Ishikawa (cell line): ENCODE results near the gene KCNQ1.

Experiments used
- EGR1 ChIP-seq: IDR thresholded peaks from 2 replicates; pipeline ENCODE4 v1.6.1; 2012
- EP300 ChIP-seq: IDR thresholded peaks from 2 replicates; pipeline ENCODE4 v1.6.1; 2012; ENCODE audit warnings: borderline replicate concordance
- FOXM1 ChIP-seq: IDR thresholded peaks from 2 replicates; pipeline ENCODE4 v1.6.1; 2012; ENCODE audit warnings: low read depth, borderline replicate concordance
- MAX ChIP-seq: IDR thresholded peaks from 2 replicates; pipeline ENCODE4 v1.6.1; 2012
- NFIC ChIP-seq: IDR thresholded peaks from 2 replicates; pipeline ENCODE4 v1.6.1; 2012
- RAD21 ChIP-seq: IDR thresholded peaks from 2 replicates; pipeline ENCODE4 v1.6.1; 2012; ENCODE audit warnings: low read depth
- REST ChIP-seq: IDR thresholded peaks from 2 replicates; pipeline ENCODE4 v1.6.1; 2012; ENCODE audit warnings: low read depth, mild to moderate bottlenecking
- TAF1 ChIP-seq: IDR thresholded peaks from 2 replicates; pipeline ENCODE4 v1.6.1; 2012; ENCODE audit warnings: low read depth, mild to moderate bottlenecking
- TCF12 ChIP-seq: IDR thresholded peaks from 2 replicates; pipeline ENCODE4 v1.6.1; 2012; ENCODE audit warnings: low read depth
- YY1 ChIP-seq: IDR thresholded peaks from 2 replicates; pipeline ENCODE4 v1.6.1; 2012; ENCODE audit warnings: low read depth
- ZBTB7A ChIP-seq: IDR thresholded peaks from 2 replicates; pipeline ENCODE4 v1.6.1; 2012; ENCODE audit warnings: low read depth

- TF ChIP-seq TAF1 (no peak), REST (no peak), RAD21 (no peak), YY1 (no peak), EP300 (no peak), FOXM1 (no peak), MAX (no peak), NFIC (no peak), ZBTB7A (no peak), EGR1 (no peak), TCF12 (no peak)
Observed at GRCh38 chr11:2708151-2708581, 263.4 kb downstream of the KCNQ1 start.
